Peyer's patch (tissue), 4 donors: ENCODE results near the gene ANO7.

Experiments used
- CTCF ChIP-seq, 6 experiments: fragments of 450-650 bp in 4 of 6; fragments of 200-600 bp in 2 of 6; sonication (generic) in 1 of 6; IDR thresholded peaks; one replicate each; pipeline ENCODE4 v1.5.1; 2017 to 2019; ENCODE audit warnings: antibody characterized with exemption in 6 of 6, mild to moderate bottlenecking in 3 of 6, moderate library complexity in 1 of 6
- POLR2A ChIP-seq, 2 donors: fragments of 450-650 bp; IDR thresholded peaks; one replicate each; pipeline ENCODE4 v1.5.1; 2017; ENCODE audit warnings: antibody characterized with exemption in 2 of 2, mild to moderate bottlenecking in 2 of 2, moderate library complexity in 2 of 2

DNA sequence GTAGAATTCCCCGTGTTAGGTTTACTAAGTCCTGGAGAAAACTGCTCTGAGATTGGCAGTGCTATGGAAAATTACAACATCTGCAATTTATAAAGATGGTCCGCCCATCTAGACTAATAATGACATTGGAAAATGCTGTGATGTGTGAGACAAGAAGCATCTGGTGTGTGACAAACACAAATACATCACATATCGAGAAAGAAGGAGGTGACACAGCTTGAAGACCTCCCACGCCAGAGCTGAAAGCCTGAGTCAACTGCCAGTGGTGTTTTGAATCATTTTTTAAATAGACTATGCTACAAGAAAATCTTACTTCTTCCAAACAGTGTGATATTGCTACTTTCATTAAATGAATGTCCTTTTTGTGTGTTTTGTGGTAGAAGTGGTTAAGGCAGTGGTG lies 8.6 kb upstream of the ANO7 start:
- TF ChIP-seq POLR2A (IDR thresholded peaks at IDR 0.05) (no peak), CTCF (IDR thresholded peaks at IDR 0.05) (no peak)
